T follicular helper cell (primary cell): Measurements from ENCODE around the gene SV2B.

Experiments used
- DNase-seq: peaks from one replicate; pipeline ENCODE4 v3.0.0-alpha.2; 2020; ENCODE audit warnings: low read depth

Gene SV2B

GRCh38 chr15:91102546-91103330 lies 2.7 kb downstream of the SV2B start:
- DNase-seq = no peak

- DNase-seq = no peak
These were observed 4.1 kb downstream of the SV2B start for GRCh38 chr15:91104111-91104510.

GRCh38 chr15:91108421-91108820 lies 8.4 kb downstream of the SV2B start:
- no peak for DNase-seq

- no peak for DNase-seq
These were observed 9.8 kb downstream of the SV2B start for GRCh38 chr15:91109885-91110284.

GRCh38 chr15:91110407-91110806 lies 10.3 kb downstream of the SV2B start:
- no peak for DNase-seq

GRCh38 chr15:91113030-91113429 lies 13.0 kb downstream of the SV2B start:
- DNase-seq = no peak

- no peak for DNase-seq
These were observed 14.2 kb downstream of the SV2B start for GRCh38 chr15:91114301-91114700.

- no peak for DNase-seq
These were observed 16.3 kb downstream of the SV2B start for GRCh38 chr15:91116113-91117067.

- DNase-seq = no peak
These were observed 17.3 kb downstream of the SV2B start for GRCh38 chr15:91117375-91117774.

- no peak for DNase-seq
These were observed 18.9 kb downstream of the SV2B start for GRCh38 chr15:91118817-91119590.

- no peak for DNase-seq
These were observed 22.2 kb downstream of the SV2B start for GRCh38 chr15:91122296-91122695.

- no peak for DNase-seq
These were observed 24.1 kb downstream of the SV2B start for GRCh38 chr15:91124132-91124531.

- no peak for DNase-seq
These were observed 25.1 kb downstream of the SV2B start for GRCh38 chr15:91125162-91125561.

GRCh38 chr15:91126080-91126479 lies 26.0 kb downstream of the SV2B start:
- DNase-seq = no peak

GRCh38 chr15:91127236-91127955 lies 27.3 kb downstream of the SV2B start:
- DNase-seq = no peak

GRCh38 chr15:91128016-91128415 lies 28.0 kb downstream of the SV2B start:
- DNase-seq = no peak

GRCh38 chr15:91129436-91129835 lies 29.4 kb downstream of the SV2B start:
- DNase-seq = no peak

- DNase-seq = no peak
These were observed 32.0 kb downstream of the SV2B start for GRCh38 chr15:91132079-91132478.

GRCh38 chr15:91133511-91133910 lies 33.5 kb downstream of the SV2B start:
- no peak for DNase-seq

GRCh38 chr15:91135201-91136130 lies 35.4 kb downstream of the SV2B start:
- no peak for DNase-seq
